K562 (cell line): ENCODE data around the gene BTBD18. TPM values are rescaled to one million over a fixed set of nuclear protein-coding genes. Genes with fewer than 3 reads are reported as not detected.

ENCODE experiments used
- ATF6 ChIP-seq: sonication (generic); formaldehyde crosslinking; IDR thresholded peaks from 2 replicates; pipeline ENCODE4 v1.4.0; 2020; ENCODE audit warnings: mild to moderate bottlenecking, missing genetic modification reagents
- HDGF ChIP-seq: fragments of 450-650 bp; IDR thresholded peaks from 2 replicates; pipeline ENCODE4 v1.6.1; 2016
- HINFP ChIP-seq: fragments of 450-650 bp; conservative IDR thresholded peaks from 2 replicates; pipeline ENCODE4 v1.6.1; 2016; ENCODE audit warnings: missing genetic modification characterization, low read depth, mild to moderate bottlenecking, control low read depth, missing compliant biosample characterization
- MAFF ChIP-seq: IDR thresholded peaks from 2 replicates; pipeline ENCODE4 v1.6.1; 2012; ENCODE audit warnings: low read length, improper control_type of control experiment
- MIER1 ChIP-seq: fragments of 450-650 bp; IDR thresholded peaks from 2 replicates; pipeline ENCODE4 v1.6.1; 2016; ENCODE audit warnings: antibody characterized with exemption, mild to moderate bottlenecking, low read depth
- NFRKB ChIP-seq: fragments of 450-650 bp; IDR thresholded peaks from 2 replicates; pipeline ENCODE4 v1.6.1; 2016; ENCODE audit warnings: low read depth
- POLR2A ChIP-seq: fragments of 450-650 bp; conservative IDR thresholded peaks from 2 replicates; pipeline ENCODE4 v1.6.1; 2016
- PTRF ChIP-seq: fragments of 450-650 bp; IDR thresholded peaks from 2 replicates; pipeline ENCODE4 v1.6.1; 2016; ENCODE audit warnings: mild to moderate bottlenecking, missing genetic modification characterization, missing compliant biosample characterization
- RBFOX2 ChIP-seq: fragments of 200-400 bp; formaldehyde crosslinking; IDR thresholded peaks from 2 replicates; pipeline ENCODE4 v1.6.1; 2017; ENCODE audit warnings: low read depth, mild to moderate bottlenecking, low read length, moderate library complexity
- RBM25 ChIP-seq: fragments of 200-400 bp; formaldehyde crosslinking; IDR thresholded peaks from 2 replicates; pipeline ENCODE4 v1.6.1; 2018; ENCODE audit warnings: low read length, low read depth, moderate library complexity; ENCODE audit not compliant: severe bottlenecking
- RHOXF2B ChIP-seq: fragments of 250-450 bp; sonication (Bioruptor Pico); conservative IDR thresholded peaks from 2 replicates; pipeline ENCODE4 v1.5.1; 2021
- SP1 ChIP-seq: sonication (generic); formaldehyde crosslinking; IDR thresholded peaks from 2 replicates; pipeline ENCODE4 v1.8.1; 2022; ENCODE audit warnings: mild to moderate bottlenecking, missing genetic modification reagents
- SPI1 ChIP-seq: IDR thresholded peaks from 2 replicates; pipeline ENCODE4 v1.6.1; 2011; ENCODE audit warnings: low read depth, low read length, control low read depth, borderline replicate concordance
- SRSF9 ChIP-seq: fragments of 200-400 bp; formaldehyde crosslinking; IDR thresholded peaks from 2 replicates; pipeline ENCODE4 v1.6.1; 2017; ENCODE audit warnings: low read depth, low read length, borderline replicate concordance
- TGIF2 ChIP-seq: sonication (generic); formaldehyde crosslinking; IDR thresholded peaks from 2 replicates; pipeline ENCODE4 v1.8.1; 2022; ENCODE audit warnings: mild to moderate bottlenecking, missing genetic modification reagents, moderate library complexity
- THAP12 ChIP-seq: fragments of 250-450 bp; sonication (Bioruptor Pico); IDR thresholded peaks from 2 replicates; pipeline ENCODE4 v1.9.0; 2021; ENCODE audit warnings: mild to moderate bottlenecking, inconsistent platforms
- U2AF1 ChIP-seq: fragments of 200-400 bp; formaldehyde crosslinking; optimal IDR thresholded peaks from 2 replicates; pipeline ENCODE3; 2017; ENCODE audit warnings: mild to moderate bottlenecking, low read depth, low read length, moderate library complexity
- WHSC1 ChIP-seq: IDR thresholded peaks from one replicate; pipeline ENCODE4 v1.6.1; 2012; ENCODE audit warnings: low read length, control low read depth, inconsistent platforms
- ZBTB9 ChIP-seq: fragments of 450-650 bp; formaldehyde crosslinking; IDR thresholded peaks from 2 replicates; pipeline ENCODE4 v1.4.0; 2020; ENCODE audit warnings: mild to moderate bottlenecking, moderate library complexity
- ZNF253 ChIP-seq: fragments of 250-450 bp; sonication (Bioruptor Pico); conservative IDR thresholded peaks from 2 replicates; pipeline ENCODE4 v1.6.1; 2021; ENCODE audit warnings: mild to moderate bottlenecking
- ZSCAN32 ChIP-seq: fragments of 450-650 bp; formaldehyde crosslinking; IDR thresholded peaks from 2 replicates; pipeline ENCODE4 v1.4.0; 2020; ENCODE audit warnings: mild to moderate bottlenecking, moderate library complexity
- polyA plus RNA-seq, 8 experiments: library from polyadenylated mRNA; depleted of rRNA in 4 of 8; stranded (reverse) in 5 of 8; unstranded in 3 of 8; fragments of >200 nt; fragmentation: Nextera tagmentation in 2 of 8; fragmentation: Illumina TruSeq in 1 of 8; extraction: Ambion mirVana in 2 of 8; extraction: Trizol in 1 of 8; gene quantifications; 2 replicates each; pipeline versions ENCODE4 v1.2.1 to v1.2.3, GENCODE V29; 2011 to 2014; ENCODE audit warnings: inconsistent platforms in 1 of 8, missing spikeins in 1 of 8
- total RNA-seq, 7 experiments: library from RNA; depleted of rRNA in 6 of 7; stranded (reverse); fragments of >200 nt in 6 of 7; fragmentation: Illumina TruSeq in 2 of 7; extraction: Trizol in 2 of 7; gene quantifications; 2 replicates each; pipeline versions ENCODE4 v1.2.1 to v1.2.3, GENCODE V29; 2011 to 2021; ENCODE audit warnings: low replicate concordance in 1 of 7

Gene BTBD18
- total and polyA plus RNA-seq, 9 of the 15 experiments (the other 6 are each of a cell fraction or from before 2014, with no cell fraction given) = 0.06 TPM; not detected in 8

DNA sequence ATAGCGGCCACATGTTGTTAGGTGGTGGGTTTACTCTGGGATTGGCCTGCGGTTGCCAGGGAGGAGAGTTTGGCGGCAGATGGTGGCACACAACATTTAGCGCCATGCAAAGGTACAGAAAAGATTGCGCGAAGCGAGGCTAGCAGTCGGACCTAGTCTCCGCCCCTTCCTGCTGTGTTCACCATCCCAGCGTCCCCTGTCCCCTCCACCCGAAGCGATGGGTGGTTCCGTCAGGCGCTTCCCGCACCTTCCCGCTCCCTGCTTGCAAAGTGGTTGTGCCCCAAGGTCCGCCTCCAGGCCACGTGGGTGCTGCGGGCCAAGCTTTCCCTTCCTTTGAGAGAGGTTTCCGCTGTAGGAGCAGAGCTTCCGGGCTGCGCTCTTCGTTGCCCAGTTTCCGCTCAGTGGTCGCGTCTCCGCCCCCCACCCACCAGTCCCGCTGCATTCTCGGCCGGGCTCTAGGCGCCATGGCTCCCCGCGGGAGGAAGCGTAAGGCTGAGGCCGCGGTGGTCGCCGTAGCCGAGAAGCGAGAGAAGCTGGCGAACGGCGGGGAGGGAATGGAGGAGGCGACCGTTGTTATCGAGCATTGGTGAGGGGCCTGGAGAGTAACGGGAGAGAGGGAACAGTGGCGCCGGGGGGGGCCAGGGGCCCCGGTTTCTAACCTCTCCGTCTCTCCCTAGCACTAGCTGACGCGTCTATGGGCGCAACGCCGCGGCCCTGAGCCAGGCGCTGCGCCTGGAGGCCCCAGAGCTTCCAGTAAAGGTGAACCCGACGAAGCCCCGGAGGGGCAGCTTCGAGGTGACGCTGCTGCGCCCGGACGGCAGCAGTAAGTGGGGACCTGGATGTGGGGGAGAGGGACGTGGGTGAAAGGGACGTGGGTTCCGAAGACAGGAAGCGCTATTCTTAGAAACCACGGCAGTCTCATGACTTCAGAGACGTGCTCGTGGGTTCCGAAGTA is 10.2 kb downstream of the BTBD18 start, which contains the start of gene SELENOH (continued):
- TF ChIP-seq THAP12 (peak; percentile 57; the same call in 1 of the 2 replicates), SRSF9 (no peak), RBM25 (no peak), U2AF1 (no peak), MIER1 (no peak; the same call in 1 of the 2 replicates), ZNF253 (no peak), HDGF (no peak), ZBTB9 (0 out of 2 replicates have a peak, but pooled peaks have one; percentile 8), ATF6 (CRISPR knock-in tag) (peak; percentile 72; the same call in 1 of the 2 replicates), MAFF (no peak; the same call in 1 of the 2 replicates), SP1 (CRISPR knock-in tag) (peak; percentile 100), RBFOX2 (peak; percentile 99), PTRF (tag) (no peak), RHOXF2B (no peak), WHSC1 (no peak), ZSCAN32 (no peak), SPI1 (no peak), NFRKB (peak; percentile 78), POLR2A (peak; percentile 95), HINFP (tag) (peak; percentile 90), TGIF2 (CRISPR knock-in tag) (no peak)
